Astrocyte of the spinal cord (primary cell): Measurements from ENCODE around the gene KCNMB2.
"Not testable (repeated sequence)": the region's sequence is repeated elsewhere in the genome, so short reads cannot be mapped to it uniquely, and the experiment has no call there.

Source experiments
- DNase-seq: peaks from one replicate; pipeline ENCODE4 v3.0.0; 2011; ENCODE audit warnings: low read depth, low spot score
- H3K4me3 ChIP-seq: 2 replicates; pipeline ENCODE4 v1.5.1; 2011; ENCODE audit warnings: low read depth, mild to moderate bottlenecking, low read length, moderate library complexity
- in situ Hi-C: cut with HindIII; loops from 2 replicates; pipeline ENCODE4 v1.10.0; 2017; ENCODE audit warnings: low sequenced_read_pairs
- TF ChIP-seq, protein P1 (sequence below): IDR thresholded peaks from 2 replicates; pipeline ENCODE4 v1.5.1; 2012; ENCODE audit warnings: low read depth, mild to moderate bottlenecking, low read length, inconsistent platforms

KCNMB2 gene

DNA sequence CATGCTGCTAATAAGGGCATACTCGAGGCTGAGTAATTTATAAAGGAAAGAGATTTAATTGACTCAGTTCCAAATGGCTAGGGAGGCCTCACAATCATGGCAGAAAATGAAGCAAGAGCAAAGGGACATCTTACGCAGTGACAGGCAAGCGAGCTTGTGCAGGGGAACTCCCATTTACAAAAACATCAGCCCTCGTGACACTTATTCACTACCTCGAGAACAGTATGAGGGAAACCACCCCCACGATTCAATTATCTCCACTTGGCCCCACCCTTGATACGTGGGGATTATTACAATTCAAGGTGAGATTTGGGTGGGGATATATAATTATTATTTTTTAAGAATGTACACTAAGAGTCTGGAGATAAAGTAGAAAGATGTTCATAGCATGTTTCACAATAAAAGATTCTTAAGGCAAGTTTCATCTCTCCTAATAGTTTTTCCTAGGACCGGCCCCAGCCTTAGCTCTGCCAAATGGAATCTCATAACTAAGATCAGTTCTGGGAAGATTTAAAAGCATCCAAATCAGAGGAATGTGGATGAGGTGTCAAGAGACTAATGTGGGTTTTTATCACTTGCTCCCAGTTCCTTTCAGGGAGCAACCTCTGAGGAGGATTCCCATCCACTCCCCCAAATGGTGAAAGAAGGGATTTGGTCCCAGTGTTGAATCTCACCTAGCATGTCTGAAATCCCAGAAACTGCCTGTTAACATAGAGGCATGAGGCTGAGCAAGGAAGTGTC is 314.4 kb downstream of the KCNMB2 start:
- H3K4me3 ChIP-seq: no peak overlapping the region
- TF ChIP-seq, protein P1, sequence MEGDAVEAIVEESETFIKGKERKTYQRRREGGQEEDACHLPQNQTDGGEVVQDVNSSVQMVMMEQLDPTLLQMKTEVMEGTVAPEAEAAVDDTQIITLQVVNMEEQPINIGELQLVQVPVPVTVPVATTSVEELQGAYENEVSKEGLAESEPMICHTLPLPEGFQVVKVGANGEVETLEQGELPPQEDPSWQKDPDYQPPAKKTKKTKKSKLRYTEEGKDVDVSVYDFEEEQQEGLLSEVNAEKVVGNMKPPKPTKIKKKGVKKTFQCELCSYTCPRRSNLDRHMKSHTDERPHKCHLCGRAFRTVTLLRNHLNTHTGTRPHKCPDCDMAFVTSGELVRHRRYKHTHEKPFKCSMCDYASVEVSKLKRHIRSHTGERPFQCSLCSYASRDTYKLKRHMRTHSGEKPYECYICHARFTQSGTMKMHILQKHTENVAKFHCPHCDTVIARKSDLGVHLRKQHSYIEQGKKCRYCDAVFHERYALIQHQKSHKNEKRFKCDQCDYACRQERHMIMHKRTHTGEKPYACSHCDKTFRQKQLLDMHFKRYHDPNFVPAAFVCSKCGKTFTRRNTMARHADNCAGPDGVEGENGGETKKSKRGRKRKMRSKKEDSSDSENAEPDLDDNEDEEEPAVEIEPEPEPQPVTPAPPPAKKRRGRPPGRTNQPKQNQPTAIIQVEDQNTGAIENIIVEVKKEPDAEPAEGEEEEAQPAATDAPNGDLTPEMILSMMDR: no peak
- no peak for DNase-seq
- in situ Hi-C loops: no loop called here

DNA sequence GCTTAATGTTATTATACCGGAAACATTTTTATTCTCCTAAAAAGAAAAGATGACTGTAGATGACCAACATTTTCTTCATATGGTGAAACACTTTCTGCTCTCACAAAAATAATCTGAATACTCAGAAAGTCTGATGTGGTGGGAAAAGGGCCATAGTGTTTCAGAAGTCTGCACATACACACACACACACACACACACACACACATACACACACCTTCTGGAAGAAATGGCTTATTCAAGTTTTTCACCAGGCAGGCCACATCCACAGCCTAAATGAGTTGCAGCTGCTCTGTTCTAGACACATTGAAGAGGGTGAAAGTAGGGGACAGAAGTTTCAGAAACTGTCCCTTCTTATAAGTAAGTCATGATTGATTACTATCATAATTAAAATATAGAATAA is 315.3 kb downstream of the KCNMB2 start:
- in situ Hi-C loops: no loop called here
- no peak for DNase-seq
- TF ChIP-seq, protein P1: no peak
- H3K4me3 ChIP-seq: no peak overlapping the region

DNA sequence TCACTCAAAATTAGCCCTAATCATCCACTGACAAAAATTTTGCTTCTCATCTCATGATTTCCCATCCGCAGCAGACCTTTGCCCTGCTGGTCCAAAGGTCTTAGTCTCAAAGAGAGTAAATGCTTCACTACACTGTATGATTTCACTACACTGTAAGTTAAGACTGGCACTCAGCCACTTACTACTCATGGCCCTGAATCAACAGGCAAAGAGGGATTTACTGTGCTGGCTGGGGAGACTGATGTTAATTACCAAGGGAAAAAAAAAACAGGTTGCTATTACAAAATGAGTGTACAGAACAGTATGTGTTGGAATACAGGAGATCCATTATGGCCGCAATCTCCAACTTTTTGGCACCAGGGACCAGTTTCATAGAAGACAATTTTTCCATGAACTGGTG is 320.6 kb downstream of the KCNMB2 start:
- in situ Hi-C loops: no loop called here
- DNase-seq: no peak
- TF ChIP-seq, protein P1: no peak
- H3K4me3 ChIP-seq: no peak overlapping the region

DNA sequence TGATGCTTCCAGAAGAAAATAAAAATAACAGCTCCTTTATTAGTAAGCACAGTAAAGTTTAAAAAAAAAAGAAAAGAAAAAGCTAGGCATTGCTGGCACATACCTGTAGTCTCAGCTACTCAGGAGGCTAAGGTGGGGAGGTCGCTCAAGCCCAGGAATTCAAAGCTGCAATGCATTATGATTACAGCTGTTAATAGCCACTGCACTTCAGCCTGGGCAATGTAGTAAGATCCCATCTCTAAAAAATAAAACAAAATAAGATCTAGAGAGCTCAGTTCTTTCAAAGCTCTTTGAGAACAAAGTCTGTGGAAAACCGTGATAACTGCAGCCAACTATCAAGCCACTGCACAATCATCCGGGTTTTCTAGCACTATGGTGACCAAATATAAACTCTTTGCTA is 323.1 kb downstream of the KCNMB2 start:
- H3K4me3 ChIP-seq: no peak overlapping the region
- no peak for DNase-seq
- in situ Hi-C loops: no loop called here
- TF ChIP-seq, protein P1: no peak

DNA sequence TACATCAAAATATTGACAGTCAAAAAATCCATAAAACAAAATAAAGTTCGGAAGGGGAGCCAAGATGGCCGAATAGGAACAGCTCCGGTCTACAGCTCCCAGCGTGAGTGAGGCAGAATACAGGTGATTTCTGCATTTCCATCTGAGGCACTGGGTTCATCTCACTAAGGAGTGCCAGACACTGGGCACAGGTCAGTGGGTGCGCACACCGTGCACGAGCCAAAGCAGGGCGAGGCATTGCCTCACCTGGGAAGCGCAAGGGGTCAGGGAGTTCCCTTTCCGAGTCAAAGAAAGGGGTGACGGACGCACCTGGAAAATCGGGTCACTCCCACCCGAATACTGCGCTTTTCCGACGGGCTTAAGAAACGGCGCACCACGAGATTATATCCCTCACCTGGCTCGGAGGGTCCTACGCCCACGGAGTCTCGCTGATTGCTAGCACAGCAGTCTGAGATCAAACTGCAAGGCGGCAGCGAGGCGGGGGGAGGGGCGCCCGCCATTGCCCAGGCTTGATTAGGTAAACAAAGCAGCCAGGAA is 323.7 kb downstream of the KCNMB2 start:
- H3K4me3 ChIP-seq, in situ Hi-C loops, DNase-seq: not testable (repeated sequence)

DNA sequence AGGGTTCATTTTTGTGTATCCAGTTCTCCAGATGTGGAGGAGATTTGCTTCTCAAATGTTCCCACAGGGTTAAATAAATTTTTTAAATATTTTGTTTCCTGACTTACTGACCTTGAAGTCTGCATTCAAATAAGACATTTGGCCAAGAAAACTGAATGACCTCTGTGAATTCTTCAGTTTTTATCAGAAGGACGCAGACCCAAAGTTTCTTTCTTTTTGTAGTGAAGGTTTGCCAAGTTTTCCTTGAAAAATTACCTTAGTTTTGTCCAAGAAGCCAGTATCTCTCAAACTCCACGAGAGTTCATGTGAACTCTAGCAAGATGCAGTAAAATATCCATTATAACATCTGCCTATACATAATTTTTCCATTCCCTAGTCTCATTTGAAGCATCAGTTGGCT is 332.4 kb downstream of the KCNMB2 start:
- TF ChIP-seq, protein P1: no peak
- DNase-seq: no peak
- no peak overlapping the region for H3K4me3 ChIP-seq
- in situ Hi-C loops: no loop called here

DNA sequence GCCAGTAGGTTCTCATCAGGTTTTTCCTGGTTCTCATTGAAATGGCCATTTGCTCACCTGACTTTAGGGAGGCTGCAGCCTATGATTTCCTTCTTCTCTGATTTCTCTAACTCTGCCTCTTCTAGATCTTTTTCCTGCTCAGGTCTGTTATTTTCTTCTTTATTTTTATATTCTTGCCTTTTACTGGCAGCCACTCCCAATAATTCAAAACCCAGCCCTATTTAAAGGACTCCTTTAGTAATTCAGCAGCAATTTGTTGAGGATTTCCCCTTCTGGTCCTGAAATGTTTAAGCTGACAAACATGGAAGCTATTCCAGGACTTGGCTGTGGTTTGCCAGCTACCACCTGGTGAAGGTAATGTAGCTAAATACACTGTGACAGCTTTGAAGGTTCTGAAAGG is 333.8 kb downstream of the KCNMB2 start:
- no peak for DNase-seq
- in situ Hi-C loops: no loop called here
- TF ChIP-seq, protein P1: no peak
- H3K4me3 ChIP-seq: no peak overlapping the region
